Vagina (tissue), 2 donors: ENCODE results near the gene GSTM5.

Experiments used
- CTCF ChIP-seq, 3 experiments: fragments of 450-650 bp in 2 of 3; fragments of 200-600 bp in 1 of 3; sonication (generic) in 1 of 3; IDR thresholded peaks; one replicate each; pipeline ENCODE4 v1.5.1; 2017 to 2019; ENCODE audit warnings: antibody characterized with exemption in 3 of 3, mild to moderate bottlenecking in 2 of 3, moderate library complexity in 2 of 3
- POLR2A ChIP-seq, 2 donors: fragments of 450-650 bp; IDR thresholded peaks; one replicate each; pipeline ENCODE4 v1.6.1; 2017; ENCODE audit warnings: antibody characterized with exemption in 2 of 2, mild to moderate bottlenecking in 2 of 2, moderate library complexity in 2 of 2
- POLR2AphosphoS5 ChIP-seq, 2 donors: sonication (generic); formaldehyde crosslinking; IDR thresholded peaks; one replicate each; pipeline ENCODE4 v1.9.0; 2017; ENCODE audit warnings: antibody characterized with exemption in 2 of 2, mild to moderate bottlenecking in 2 of 2, low read depth in 1 of 2; ENCODE audit not compliant: insufficient read depth in 1 of 2

GRCh38 chr1:109717729-109718128 is 5.7 kb downstream of the GSTM5 start:
- TF ChIP-seq POLR2AphosphoS5 (IDR thresholded peaks at IDR 0.05; ENCODE audit: insufficient read depth in 1 of 2, low read depth in 1 of 2), result no peak
- no peak for TF ChIP-seq CTCF (IDR thresholded peaks at IDR 0.05)
- TF ChIP-seq POLR2A (IDR thresholded peaks at IDR 0.05), result no peak
